ENCODE measurements around the gene SMKR1.

SMKR1 gene

DNA sequence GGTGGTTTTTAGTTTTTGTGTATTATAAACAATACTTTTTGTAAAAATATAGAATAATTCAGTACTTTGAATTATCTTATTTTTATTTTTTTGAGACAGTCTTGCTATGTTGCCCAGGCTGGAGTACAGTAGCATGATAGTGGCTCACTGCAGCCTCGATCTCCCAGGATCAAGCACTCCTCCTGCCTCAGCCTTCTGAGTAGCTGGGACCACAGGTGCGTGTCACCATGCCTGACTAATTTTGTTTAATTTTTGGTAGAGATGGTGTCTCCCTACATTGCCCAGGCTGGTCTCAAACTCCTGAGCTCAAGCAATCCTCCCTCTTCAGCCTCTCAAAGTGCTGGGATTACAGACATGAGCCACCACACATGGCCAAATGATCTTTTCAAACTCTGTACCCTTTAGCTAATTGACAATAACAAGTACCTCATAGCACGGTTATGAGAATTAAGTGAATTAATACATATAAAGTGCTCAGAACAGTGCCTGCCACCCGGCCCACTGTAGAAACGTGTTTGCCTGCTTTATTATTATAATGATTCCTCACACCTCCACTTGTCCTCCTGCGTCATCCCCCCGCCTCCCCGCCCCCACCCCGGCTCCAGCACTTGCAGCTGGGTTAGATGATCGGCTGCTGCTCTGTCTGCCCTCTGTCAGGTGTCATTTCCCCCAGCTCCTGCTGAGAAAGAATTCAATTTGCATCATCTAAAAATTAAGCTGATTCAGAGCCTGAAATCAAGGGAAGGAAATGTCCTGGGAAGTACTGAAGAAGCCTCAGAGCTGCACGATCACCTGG, 55.6 kb downstream of the SMKR1 start:
- TF ChIP-seq, protein P1, sequence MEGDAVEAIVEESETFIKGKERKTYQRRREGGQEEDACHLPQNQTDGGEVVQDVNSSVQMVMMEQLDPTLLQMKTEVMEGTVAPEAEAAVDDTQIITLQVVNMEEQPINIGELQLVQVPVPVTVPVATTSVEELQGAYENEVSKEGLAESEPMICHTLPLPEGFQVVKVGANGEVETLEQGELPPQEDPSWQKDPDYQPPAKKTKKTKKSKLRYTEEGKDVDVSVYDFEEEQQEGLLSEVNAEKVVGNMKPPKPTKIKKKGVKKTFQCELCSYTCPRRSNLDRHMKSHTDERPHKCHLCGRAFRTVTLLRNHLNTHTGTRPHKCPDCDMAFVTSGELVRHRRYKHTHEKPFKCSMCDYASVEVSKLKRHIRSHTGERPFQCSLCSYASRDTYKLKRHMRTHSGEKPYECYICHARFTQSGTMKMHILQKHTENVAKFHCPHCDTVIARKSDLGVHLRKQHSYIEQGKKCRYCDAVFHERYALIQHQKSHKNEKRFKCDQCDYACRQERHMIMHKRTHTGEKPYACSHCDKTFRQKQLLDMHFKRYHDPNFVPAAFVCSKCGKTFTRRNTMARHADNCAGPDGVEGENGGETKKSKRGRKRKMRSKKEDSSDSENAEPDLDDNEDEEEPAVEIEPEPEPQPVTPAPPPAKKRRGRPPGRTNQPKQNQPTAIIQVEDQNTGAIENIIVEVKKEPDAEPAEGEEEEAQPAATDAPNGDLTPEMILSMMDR (IDR thresholded peaks at IDR 0.05; ENCODE audit: extremely low read depth, missing control alignments), result no peak
- no peak for DNase-seq (ENCODE audit: low spot score)

DNA sequence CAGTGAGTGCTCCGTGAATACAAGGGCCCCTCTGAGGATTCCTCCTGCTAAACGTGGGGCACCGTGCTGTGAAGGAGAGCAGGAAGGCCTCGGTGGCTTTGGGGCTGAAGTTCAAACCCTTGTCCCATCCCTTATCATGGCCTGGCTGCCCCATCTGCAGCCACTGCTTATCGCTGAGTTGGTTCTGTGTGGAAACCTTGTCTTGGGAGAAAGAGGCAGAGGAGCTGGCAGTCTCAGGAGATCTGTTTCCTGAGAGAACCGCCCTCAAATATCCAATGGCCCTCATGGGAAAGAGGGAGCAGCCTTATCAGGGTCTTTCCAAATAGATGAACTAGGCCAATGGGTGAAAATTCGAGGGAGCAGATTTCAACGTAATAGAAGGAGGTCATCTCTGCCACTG, 57.2 kb downstream of the SMKR1 start:
- DNase-seq (ENCODE audit: low spot score), result no peak
- TF ChIP-seq, protein P1 (IDR thresholded peaks at IDR 0.05; ENCODE audit: extremely low read depth, missing control alignments), result no peak

DNA sequence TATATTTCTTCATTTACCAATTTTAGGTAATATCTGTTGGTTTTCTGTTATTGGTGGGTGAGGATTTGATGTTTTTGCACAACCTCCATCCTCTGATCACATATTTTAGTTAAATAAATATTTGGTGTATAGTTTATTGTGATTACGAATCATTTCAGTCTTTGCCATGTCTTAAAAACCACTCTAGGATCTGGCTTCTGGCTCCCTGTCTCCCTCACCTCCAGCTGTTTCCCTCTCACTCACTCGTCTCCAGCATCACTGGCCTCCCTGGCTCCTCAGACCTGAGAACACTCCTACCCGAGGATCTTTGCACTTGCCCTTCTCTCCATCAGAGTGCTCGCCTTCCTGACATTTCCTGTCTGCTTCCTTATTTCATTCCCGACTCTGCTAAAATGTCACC, 58.5 kb downstream of the SMKR1 start:
- TF ChIP-seq, protein P1 (IDR thresholded peaks at IDR 0.05; ENCODE audit: extremely low read depth, missing control alignments), result no peak
- no peak for DNase-seq (ENCODE audit: low spot score)

DNA sequence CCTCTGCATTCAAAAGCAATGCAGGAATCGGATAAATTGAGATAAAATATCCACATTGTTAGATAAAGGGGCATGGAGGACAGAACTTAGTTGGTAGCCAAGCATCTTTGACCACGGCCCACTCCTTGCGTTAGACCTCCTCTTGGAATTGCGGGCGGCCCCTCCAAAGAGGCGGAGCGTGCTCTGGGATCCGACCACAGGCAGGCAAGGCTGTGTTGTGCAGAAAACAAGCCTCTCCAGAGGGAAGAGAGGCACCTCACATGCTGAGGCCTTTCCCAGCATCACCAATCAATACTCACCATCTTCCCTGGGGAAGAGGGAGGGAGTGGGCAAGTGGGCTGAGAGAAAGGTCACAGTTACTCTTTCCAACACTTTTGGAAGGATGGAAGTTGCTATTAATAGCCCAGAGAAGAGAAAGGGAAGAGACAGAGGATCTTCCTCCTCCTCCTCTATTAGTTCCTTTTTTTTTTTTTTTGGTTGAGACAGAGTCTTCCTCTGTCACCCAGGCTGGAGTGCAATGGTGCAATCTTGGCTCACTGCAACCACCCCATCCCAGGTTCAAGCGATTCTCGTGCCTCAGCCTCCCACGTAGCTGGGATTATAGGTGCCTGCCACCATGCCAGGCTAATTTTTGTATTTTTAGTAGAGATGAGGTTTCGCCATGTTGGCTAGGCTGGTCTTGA, 59.5 kb downstream of the SMKR1 start:
- no peak for DNase-seq (ENCODE audit: low spot score)

More for the DNA sequence above, 59.5 kb downstream of the SMKR1 start:
- TF ChIP-seq, protein P1 (IDR thresholded peaks at IDR 0.05; ENCODE audit: extremely low read depth, missing control alignments), result no peak

Measured in GM20000 (cell line).